Endothelial cell of umbilical vein (primary cell): Measurements from ENCODE around the gene MB.

Experiments
- EZH2 ChIP-seq: IDR thresholded peaks from 2 replicates; pipeline ENCODE4 v1.6.1; 2012; ENCODE audit warnings: borderline replicate concordance, low read depth, mild to moderate bottlenecking, moderate library complexity, low read length, inconsistent platforms; ENCODE audit not compliant: severe bottlenecking
- GATA2 ChIP-seq: IDR thresholded peaks from 2 replicates; pipeline ENCODE4 v1.7.0; 2011; ENCODE audit warnings: low read depth, mild to moderate bottlenecking, moderate library complexity, mixed read lengths, low read length; ENCODE audit not compliant: insufficient read length, insufficient read depth
- JUN ChIP-seq: IDR thresholded peaks from 2 replicates; pipeline ENCODE4 v1.6.1; 2011; ENCODE audit warnings: borderline replicate concordance, low read depth; ENCODE audit not compliant: insufficient read length, insufficient read depth
- MYC ChIP-seq: IDR thresholded peaks from one replicate; pipeline ENCODE4 v1.6.1; 2011; ENCODE audit warnings: mild to moderate bottlenecking, low read depth, low read length
- POLR2A ChIP-seq: IDR thresholded peaks from 2 replicates; pipeline ENCODE4 v1.6.1; 2012; ENCODE audit warnings: low read depth, mild to moderate bottlenecking, control low read depth, low read length
- POLR2AphosphoS5 ChIP-seq: IDR thresholded peaks from 2 replicates; pipeline ENCODE4 v1.6.1; 2012; ENCODE audit warnings: low read depth, mild to moderate bottlenecking, control low read depth, low read length, moderate library complexity; ENCODE audit not compliant: insufficient read depth
- TF ChIP-seq, protein P1 (sequence below), 2 donors: IDR thresholded peaks; 1 replicate in 1 of 2; 2 replicates in 1 of 2; pipeline ENCODE4 v1.5.1; 2011; ENCODE audit warnings: low read length in 2 of 2, mild to moderate bottlenecking in 2 of 2, moderate library complexity in 2 of 2, control low read depth in 1 of 2, inconsistent platforms in 1 of 2, low read depth in 1 of 2; ENCODE audit not compliant: insufficient read depth in 1 of 2; ENCODE audit errors: extremely low read depth in 1 of 2
- TF ChIP-seq, protein P2 (sequence below): IDR thresholded peaks from 2 replicates; pipeline ENCODE4 v1.6.1; 2011; ENCODE audit not compliant: insufficient read depth, insufficient read length

DNA sequence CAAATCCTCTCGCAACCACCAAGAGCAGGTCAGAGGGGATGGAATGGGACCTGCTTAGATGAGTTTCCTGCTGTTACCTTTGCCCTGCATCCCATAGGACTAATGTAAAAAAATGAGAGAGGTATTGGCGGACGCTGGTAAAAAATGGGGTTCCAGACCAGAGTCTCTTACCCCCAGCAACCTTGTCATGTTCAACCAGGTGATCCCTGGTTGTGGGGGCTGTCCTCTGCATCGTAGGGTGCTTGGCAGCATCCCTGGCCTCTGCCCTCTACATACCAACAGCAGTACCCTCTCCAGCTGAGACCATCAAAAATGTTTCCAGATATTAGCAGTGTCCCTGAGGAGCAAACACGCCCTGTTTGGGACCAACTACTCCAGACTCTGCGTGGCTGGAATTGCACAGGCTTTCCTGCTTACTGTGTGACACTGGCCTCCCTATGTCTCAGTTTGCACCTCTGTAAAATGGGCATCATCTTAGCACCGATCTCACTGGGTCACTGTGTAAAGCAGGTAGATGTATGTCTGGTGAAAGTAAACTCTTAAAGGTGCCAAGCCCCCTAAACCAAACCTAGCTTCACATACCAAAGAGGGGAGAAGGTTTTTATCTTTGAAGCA, 32.6 kb upstream of the MB start:
- TF ChIP-seq POLR2AphosphoS5: no peak
- TF ChIP-seq, protein P1, sequence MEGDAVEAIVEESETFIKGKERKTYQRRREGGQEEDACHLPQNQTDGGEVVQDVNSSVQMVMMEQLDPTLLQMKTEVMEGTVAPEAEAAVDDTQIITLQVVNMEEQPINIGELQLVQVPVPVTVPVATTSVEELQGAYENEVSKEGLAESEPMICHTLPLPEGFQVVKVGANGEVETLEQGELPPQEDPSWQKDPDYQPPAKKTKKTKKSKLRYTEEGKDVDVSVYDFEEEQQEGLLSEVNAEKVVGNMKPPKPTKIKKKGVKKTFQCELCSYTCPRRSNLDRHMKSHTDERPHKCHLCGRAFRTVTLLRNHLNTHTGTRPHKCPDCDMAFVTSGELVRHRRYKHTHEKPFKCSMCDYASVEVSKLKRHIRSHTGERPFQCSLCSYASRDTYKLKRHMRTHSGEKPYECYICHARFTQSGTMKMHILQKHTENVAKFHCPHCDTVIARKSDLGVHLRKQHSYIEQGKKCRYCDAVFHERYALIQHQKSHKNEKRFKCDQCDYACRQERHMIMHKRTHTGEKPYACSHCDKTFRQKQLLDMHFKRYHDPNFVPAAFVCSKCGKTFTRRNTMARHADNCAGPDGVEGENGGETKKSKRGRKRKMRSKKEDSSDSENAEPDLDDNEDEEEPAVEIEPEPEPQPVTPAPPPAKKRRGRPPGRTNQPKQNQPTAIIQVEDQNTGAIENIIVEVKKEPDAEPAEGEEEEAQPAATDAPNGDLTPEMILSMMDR (IDR thresholded peaks at IDR 0.05; ENCODE audit: extremely low read depth in 1 of 2, insufficient read depth in 1 of 2, low read depth in 1 of 2, low read length in 2 of 2): no peak
- TF ChIP-seq GATA2: no peak
- TF ChIP-seq EZH2: no peak
- TF ChIP-seq POLR2A: no peak
- TF ChIP-seq MYC: no peak
- TF ChIP-seq, protein P2, sequence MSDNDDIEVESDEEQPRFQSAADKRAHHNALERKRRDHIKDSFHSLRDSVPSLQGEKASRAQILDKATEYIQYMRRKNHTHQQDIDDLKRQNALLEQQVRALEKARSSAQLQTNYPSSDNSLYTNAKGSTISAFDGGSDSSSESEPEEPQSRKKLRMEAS: no peak
- no peak for TF ChIP-seq JUN
